NCI-H774 (cell line): ENCODE measurements around the gene PNKP.

Source experiments
- DNase-seq: peaks from one replicate; lab custom pipeline; 2025; lab: John Stamatoyannopoulos, UW

Gene PNKP

DNA sequence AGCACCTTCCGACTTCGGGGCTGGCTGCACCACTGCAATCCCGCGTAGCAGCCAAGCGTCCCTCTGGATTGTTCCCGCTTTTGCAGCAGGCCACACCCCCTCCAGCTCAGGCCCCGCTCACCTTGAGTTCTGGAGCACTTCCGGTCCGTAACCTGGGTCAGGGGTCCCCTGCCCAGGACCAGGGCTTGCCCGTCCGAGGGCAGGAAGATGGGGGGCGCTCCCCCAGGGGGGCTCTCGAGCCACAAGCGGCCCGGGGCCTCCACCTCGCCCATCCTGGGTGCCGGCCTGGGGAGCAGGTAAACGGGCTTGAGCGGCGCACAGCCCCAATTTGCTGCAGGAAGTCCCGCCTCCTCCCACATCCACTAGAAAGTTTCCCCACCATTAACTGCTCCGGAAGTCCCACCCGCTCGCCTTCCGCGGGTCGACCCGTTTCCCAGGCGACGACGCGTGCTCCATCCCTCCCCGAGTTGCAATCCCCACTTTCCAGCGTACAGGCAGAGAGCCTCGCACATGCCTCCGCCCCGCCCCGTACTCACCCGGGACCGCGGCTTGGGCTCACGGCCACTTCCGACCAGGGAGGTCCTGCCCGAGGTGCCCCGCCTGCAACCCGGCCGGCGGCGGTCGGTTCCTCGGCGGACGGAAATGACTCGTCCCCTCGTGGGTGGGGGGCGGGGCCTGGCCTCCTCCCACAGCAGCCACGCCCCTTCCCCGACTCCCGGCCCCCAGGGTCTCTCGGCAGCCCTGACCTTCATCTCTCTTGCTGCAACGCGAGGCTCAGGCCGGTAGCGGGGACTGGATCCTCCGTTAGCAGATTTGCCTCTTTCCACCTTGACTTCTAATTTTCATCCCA, at the start of gene PNKP:
Gene PNKP (minus strand): TSS at position 644 of the 850 bp plus-strand sequence. CDS start 372 bp downstream, at position 272.
- peak; percentile 86 for DNase-seq

DNA sequence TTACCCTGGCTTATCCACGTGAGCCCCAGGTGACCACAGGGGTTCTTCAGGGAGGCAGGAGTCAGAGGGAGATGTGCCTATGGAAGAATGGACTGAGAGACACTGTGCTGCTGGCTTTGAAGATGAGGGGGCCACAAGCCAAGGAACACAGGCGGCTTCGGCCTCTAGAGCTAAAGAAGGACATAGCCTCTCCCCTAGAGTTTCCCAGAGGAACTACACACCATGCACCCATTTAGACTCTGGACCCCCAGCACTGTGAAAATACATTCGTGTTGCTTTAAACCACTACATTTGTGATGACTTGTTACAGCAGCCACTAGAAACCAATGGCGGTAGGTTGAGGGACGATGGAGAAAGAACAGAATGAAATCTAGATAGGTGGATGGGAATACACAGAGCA, 47.9 kb upstream of the PNKP start:
- no peak for DNase-seq

DNA sequence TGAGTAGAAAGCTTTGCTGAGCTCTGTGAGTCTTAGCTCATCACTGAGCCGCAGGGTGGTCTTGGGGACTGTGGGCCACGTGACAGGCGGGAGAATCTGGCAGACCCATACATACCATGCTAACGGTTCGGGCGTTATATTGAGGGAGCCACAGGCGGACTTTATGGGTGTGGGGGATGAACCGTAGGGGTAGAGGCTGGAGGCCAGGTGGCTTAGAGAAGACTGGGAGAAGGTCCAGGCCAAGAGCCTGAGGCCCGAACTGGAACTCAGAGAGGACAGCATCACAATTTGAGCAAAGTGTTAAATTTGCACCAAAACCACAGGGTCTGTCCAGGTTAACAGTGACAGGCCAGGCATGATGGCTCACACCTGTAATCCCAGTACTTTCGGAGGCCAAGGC, 46.3 kb upstream of the PNKP start:
- no peak for DNase-seq

DNA sequence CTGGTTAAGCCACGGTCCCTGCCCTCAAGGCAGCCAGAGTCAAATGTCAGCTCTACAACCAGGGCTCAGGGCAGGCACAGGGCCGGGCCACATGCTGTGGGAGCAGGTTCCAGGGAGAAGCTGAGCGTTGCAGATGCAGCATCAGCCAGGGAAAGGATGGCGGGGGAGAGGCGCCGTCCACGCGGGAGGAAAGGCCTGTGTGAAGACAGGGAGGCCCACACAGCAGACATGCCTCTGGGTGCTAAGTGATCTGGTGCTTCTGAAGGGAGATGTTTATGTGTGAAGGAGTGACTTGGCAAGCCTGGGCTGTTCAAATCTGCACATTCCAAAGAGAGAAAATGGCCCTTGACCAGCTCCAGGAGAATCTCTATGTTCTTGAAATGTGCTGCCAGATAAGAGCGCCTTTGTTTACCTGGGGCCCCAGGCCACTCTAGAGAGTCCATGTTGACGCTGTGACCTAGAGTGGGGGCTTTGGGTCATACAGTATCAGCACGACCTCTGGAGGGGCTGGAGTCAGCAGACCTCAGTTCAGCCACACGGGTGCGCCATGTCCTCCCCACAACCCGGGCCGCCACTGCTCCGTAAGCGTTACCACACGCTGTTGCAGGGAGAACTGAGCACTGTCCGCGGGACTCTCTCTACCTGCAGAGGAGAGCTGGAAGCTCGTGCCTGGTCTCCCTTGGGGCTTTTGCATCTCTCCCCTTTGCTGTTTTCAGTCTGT, 45.7 kb upstream of the PNKP start:
- DNase-seq = no peak

DNA sequence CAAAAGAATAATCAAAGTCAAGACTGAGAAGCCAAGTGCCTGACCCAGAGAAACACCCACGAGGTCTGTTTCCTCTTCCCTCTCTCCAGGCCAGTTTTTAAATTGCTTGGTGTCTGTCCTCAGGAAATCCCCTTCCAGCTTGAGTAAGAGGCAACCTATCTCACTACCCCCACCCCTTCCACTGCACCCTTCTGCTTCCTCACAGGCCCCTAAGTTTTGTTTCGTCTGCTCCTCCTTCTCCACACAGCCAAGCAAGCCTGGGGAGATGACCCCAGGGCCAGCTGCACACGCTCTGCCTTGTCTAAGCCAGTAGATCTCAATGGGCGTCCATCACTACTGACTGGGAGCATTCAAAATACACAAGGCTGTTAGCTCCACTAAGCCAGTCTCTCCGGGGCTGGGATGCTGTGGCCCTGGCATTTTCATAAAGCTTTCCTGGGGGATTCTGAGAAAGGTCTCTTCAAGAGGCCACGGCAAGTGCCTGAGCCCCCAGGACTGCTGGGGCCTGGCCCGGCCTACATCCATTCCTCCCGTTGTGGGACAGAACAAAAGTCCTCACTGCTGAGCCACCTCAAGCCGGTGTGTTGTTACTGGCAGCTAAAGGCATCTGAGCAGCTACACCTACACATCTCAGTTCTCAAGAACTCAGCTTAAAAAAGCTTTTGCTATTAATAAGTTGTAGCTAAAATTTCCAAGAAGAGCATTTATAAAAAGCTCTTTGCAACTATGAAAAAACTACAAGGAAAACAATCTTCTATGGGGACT, 44.2 kb upstream of the PNKP start:
- DNase-seq = no peak

DNA sequence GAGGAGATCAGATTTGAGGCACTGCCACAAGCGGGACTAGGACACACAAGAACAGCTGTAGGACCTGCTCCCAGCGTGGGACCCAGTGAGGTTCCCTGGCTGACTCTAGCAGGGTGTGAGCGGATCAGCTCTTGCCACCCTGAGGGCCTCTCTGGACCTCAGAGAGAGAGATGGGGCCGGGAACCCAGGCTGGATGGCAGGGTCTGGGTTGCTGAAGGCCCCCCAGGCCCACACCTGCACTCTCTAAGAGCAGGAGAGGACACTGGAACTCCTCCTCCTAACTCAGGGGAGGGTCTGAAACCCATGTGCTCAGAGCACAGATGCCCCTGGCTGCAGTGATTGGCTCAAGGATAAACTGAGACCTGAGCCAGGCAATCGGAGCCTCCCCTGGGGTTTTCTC, 42.8 kb upstream of the PNKP start:
- DNase-seq = no peak

DNA sequence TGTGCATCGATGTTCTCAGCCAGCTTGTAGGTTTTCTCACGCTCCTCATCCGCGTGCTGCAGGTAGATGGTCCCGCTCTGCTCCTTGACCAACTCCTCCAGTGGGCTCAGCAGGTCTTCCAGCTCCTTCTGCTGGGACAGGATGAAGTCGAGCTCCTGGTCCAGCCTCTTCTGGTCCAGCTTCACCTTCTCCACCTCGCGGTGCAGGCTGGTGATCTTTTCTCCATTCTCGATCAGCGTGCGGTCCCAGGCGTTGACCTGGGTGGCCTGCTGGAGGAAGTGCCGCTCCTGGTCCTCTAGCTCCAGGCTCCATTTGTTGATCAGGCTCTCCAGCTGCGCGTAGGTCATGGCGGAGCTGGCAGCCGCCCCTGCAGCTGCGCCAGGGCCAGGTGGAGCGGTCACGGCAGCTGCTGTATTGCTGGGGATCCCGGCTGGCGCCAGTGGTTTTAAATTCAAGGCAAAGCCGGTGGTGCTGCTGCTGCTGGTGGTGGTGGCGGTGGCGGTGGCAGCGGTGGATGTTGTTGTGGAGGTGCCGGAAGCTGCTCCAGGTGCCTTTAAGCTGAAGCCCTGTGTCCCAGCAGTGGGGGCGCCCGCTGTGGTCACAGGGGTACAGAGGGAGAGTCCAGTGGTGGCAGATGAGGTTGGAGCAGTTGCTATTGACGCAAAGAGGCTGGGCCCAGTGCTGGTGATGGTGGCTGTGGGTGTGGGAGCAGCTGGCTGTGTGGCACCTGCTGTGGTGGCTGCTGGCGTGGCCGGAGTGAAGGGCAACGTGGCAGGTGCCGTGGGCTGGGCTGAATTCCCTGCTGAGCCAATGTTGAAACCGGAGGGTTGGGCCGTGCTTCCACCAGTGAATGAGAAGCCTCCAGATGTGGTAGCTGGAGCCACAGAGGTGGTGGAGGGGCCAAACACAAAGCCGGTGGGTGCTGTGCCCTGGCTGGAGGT, 41.4 kb upstream of the PNKP start:
- no peak for DNase-seq

DNA sequence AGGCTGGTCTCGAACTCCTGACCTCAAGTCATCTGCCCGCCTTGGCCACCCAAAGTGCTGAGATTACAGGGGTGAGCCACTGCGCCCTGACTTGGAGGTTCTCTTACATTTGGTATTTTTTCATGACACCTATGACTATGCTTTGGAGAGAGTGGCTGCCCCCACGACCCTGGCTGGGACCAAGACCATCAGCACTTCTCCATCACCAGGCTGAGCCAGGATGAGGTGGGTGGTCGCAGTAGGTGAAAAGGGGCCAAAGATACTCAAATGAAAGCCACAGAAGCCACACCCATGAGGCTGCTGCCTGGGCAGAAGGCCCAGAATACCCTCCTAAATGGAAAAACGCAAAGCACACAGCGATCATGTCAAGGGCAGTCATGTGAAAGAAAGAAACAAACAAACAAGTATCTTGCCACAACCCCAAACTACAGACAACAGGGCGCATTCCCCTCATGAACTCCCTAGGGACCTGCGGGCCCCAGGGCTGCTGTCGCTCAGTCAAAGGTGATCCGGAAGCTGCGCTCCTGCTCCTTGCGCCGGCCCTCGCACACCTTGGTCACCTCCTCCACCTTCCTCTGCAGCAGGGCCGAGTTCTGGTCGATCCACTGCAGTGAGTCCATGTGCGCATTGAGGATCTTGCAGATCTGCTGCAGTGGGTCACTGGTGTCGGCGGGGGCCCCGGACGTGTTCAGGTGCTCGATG, 40.5 kb upstream of the PNKP start:
- DNase-seq = no peak

DNA sequence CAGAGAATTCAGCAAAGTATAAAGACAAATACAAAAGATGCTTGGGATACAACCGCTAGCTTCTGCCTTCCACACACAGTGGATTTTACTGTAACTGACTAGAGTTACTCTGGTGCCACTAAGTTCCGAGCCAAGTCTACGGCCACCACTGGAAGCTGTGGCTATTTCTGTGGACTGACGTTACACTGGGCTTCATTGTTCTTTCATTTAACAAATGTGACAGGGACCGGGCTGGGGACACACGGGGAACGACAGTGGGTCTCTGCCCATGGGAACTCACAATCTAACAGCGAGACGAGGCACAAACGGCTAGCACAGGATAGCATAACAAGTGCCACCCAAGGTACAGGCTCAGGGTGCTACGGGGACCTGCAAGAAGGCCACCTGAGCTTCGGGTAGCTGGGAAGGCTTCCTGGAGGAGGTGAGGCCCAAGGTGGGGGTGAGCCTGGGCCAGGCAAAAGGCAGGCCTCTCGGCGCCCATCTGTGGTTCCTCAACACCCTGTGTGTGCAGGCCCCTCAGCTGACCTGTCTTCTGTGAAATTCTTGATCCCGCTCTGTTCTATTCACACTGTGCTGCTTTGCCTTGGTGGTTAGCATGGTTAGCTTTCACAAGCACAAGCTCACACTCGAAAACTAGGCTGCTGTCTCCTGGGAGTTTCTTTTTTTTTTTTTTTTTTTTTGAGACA, 39.6 kb upstream of the PNKP start:
- DNase-seq = no peak

DNA sequence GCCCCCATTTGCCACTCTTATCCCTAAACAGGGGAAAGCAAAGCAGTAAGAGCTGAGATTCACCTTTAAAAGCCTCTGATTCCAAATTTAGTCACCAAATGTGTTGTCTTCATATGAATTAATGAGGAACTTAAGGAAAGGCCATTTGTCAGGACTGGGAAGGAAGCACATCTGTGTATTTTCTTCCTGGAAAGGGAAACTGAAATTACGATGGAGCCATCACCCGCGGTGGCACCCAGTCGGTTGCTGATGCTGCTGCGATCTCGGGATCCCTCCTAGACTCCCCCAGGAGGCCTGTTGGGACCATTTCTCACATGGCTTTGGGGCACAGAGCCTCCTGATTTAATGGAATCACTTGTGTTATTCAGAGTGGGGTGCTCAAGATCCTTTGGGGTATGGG, 36.8 kb upstream of the PNKP start:
- no peak for DNase-seq

DNA sequence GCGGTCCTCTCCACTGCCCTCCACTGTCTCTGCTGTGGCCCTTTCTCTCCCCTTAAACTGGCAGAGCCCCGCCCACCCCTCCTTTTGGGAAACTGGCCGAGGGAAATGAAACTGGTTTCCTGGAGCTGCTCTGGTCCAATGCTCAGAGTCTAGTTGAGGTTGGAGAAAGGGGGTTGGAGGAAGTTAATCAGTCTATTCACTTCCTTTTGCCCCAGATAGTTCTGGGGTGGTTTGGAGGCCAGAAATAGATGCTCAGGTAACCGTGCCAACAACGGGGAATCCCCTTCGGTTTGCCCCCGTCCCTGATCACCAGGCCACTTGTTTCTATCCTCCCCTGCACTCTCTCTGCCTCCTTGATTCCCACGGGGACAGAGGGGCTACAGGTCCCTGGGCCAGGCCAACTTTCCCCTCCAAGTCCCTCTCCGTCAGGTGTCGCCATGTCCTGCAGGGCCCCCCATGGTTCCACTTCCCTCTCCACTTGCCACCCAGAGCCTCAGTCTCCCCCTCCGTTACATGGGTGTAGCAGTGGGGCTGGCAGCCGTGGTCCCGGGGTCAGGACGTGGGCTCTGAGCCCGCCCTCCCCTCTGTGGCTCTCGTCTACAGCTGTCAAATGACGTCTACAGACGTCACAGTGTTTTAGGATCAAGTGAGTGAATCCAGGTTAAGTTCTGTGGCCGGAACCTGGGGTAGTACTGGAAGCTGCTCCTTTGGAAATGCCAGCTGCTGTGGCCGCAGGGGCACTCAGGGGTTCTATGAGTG, 29.7 kb upstream of the PNKP start, which contains the start of gene IL4I1:
Gene IL4I1 (minus strand): TSS at position 25 of the 759 bp plus-strand sequence. CDS start 727 bp downstream, outside the sequence.
- no peak for DNase-seq

DNA sequence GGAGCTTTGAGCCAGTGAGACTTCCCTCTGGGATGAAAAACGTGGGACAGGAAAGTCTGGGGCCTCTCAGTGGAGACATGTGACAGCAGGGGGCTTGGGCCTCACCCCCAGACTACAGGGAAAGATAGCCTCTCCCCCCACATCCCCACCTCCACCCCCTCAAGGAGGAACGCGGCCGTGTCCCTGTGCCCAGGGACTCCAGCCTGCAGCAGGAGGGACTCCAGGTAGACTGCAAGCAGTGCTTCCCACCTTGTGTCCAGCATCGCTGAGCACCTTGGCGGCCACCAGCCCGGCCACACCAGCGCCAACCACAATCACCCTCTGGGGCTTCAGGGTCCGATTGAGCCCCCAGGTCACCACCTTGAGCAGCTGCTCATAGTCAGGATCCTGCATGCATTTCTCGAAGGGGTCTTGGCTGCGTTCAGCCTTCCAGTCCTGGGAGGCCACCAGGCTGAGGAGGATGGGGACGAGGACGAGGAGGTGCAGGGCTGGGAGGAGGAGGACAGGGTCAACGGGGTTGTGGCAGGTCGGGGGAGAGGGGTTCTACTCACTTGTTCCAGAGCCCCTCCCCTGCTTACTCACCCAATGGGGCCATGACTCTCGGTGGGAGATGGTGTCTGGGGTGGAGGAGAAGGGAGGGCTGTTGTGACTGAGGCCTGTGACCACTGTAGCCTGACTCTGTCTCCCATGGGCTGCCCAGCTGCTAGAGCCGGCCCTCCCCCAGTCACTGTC, 28.4 kb upstream of the PNKP start:
- no peak for DNase-seq

DNA sequence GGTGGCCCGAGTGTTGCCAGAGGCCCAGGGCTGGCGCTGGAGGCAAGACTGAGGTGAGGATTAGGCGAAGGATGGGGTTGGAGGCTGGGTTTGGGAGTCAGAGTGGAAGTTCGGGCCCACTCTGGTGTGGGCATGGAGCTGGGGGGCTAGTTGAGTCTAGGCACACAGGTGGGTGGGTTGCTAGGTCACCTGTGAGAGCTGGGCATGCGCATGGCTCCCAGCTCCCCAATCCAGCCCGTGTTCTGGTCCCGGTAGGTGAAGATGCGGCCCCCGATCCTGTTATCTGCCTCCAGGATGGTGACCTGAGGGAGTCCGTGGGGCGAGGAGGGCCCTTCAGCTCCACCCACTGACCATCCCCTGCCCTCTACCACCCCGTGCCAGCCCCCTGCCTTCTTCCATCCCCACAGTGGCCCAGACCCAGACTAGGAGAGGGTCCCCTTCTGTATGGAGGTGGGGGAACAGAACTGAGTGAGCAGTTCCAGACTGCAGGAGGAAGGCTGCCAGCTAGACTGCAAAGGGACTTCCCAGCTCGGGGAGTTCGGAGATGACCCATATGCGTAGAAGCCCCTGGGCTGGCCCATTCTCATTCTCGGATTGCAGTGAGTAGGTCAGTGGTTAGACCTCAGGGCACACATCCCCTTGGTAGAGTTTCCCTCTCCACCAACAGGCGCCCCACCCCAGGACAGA, 27.6 kb upstream of the PNKP start:
- DNase-seq = no peak

DNA sequence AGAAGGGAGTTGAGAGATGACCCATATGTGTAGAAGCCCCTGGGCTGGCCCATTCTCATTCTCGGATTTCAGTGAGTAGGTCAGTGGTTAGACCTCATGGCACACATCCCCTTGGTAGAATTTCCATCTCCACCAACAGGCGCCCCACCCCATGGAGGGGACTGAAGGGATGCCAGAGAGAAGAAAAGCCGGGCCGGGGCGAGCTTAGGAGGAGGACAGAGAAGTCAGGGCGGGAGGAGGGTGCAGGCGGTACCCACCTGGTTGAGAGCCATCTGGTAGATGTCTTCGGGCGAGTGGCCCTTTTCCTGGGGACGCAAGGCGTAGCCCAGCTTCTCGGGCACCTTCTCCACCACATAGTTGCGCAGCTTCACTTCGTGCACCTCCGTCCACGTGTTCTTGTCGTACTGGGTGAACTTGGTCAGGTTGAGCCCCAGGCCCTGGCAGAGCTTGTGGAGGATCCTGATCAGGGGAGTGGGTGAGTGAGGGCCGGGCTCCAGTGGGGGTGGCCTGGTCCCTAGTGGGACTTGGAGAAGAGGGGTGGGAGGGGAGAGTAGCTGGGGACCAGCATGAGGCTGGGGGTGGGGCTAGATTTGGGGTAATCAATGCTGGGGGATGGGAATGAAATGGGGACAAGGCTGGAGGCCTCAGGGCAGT, 26.8 kb upstream of the PNKP start:
- no peak for DNase-seq

DNA sequence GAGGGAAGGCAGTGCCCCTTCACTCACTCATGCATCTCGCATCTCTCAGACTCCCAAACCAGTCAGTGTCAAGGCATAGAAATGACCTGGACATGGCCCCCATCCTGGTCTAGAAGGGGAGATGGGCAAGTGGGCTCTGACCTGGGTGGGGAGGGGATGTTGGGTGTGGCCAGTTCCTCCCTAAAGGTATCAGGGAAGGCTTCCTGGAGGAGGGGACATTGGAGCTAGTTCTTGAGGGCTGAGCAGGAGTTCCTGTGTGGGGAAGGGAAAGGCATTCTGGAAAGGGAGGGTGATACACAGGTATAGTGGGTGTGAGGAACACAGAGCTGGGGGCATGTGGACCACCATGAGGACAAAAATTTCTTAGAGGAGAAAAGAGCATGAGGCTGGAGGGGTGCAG, 25.3 kb upstream of the PNKP start:
- no peak for DNase-seq

DNA sequence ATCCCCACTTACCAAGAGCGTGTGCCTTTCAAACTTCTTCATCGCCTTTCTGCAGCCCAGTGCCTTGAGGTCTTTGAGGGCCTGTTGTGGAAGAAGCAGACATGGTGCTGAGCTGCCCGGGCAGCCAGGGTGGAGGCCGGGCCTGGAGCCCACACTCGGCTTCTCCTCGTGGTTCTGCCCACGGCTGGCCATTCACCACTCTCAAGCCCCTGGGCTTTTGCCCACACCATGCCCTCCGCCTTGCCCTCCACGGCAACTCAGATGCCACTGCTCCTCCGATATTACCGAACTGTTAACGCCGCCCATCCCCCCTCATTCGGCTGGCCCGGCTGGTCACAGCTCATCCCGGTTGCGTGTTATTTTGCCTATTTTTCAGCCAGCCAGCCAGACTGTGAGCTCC, 24.0 kb upstream of the PNKP start:
- DNase-seq = no peak
